GM12872 (cell line): Measurements from ENCODE around the gene MAD1L1.

Source experiments
- TF ChIP-seq, protein P1 (sequence below): IDR thresholded peaks from 3 replicates; pipeline ENCODE4 v1.5.1; 2011; ENCODE audit warnings: low read depth, mild to moderate bottlenecking, low read length, moderate library complexity; ENCODE audit not compliant: insufficient read depth

Gene MAD1L1

DNA sequence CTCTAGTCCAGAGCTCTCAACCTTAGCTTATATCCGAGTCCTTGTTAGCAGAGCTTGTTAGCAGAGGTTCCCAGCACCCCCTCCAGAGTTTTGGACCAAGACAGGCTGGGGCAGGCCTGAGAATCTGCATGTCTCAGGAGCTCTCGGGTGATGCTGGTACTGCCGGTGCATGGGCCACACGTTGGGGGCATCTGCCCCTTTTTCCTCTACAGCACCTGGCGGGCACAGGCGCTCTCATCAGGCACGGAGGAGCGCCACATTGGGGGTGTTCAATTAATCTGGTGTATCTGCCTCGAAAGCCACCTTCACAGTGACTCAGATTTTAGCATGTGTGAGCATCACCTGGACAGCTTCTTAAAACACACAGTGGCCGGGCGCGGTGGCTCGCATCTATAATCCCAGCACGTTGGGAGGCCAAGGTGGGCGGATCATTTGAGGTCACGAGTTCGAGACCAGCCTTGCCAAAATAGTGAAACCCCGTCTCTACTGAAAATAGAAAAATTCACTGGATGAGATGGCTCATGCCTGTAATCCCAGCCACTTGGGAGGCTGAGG lies 445.0 kb downstream of the MAD1L1 start:
- TF ChIP-seq, protein P1, sequence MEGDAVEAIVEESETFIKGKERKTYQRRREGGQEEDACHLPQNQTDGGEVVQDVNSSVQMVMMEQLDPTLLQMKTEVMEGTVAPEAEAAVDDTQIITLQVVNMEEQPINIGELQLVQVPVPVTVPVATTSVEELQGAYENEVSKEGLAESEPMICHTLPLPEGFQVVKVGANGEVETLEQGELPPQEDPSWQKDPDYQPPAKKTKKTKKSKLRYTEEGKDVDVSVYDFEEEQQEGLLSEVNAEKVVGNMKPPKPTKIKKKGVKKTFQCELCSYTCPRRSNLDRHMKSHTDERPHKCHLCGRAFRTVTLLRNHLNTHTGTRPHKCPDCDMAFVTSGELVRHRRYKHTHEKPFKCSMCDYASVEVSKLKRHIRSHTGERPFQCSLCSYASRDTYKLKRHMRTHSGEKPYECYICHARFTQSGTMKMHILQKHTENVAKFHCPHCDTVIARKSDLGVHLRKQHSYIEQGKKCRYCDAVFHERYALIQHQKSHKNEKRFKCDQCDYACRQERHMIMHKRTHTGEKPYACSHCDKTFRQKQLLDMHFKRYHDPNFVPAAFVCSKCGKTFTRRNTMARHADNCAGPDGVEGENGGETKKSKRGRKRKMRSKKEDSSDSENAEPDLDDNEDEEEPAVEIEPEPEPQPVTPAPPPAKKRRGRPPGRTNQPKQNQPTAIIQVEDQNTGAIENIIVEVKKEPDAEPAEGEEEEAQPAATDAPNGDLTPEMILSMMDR, result no peak

- TF ChIP-seq, protein P1, result no peak
These were observed 445.5 kb downstream of the MAD1L1 start for GRCh38 chr7:1787241-1787640.

DNA sequence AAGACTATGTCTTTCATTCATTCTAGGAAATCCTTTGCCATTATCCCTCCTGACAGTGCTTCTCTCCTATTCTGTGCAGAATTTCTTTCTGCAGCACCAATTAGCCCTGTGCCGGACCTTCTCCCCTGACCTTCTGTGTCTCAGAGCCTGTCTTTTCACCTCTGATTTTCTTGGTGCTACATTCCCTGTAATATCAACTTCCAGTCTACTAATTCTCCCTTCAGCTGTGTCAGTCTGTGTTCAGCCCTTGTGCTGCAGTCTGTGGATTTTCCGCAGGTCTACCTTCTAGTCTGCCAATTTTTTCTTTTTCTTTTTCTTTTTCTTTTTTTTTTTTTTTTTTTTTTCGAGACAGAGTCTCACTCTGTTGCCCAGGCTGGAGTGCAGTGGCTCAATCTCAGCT lies 446.9 kb downstream of the MAD1L1 start:
- TF ChIP-seq, protein P1, result no peak

- TF ChIP-seq, protein P1, result no peak
These were observed 451.4 kb downstream of the MAD1L1 start for GRCh38 chr7:1781369-1781768.

DNA sequence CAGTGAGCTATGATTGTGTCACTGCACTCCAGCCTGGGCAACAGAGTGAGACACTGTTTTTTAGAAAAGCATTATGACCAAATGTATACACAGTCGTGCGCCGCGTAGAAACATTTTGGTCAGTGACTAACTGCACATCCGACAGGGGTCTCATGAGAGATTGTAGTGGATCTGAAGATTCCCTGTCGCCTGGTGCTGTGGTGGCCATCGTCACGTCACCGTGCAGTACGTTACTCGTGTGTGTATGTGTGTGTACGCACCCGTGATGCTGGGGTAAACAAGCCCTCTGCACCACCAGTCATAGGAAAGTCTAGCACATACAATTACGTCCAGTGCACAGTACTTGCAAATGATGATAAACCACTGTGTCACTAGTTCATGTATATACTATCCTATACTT lies 453.3 kb downstream of the MAD1L1 start:
- TF ChIP-seq, protein P1, result no peak

GRCh38 chr7:1777122-1777521 lies 455.6 kb downstream of the MAD1L1 start:
- TF ChIP-seq, protein P1, result no peak

GRCh38 chr7:1775389-1775788 lies 457.4 kb downstream of the MAD1L1 start:
- TF ChIP-seq, protein P1, result no peak
